ENCODE measurements around the gene TMA7B.

DNA sequence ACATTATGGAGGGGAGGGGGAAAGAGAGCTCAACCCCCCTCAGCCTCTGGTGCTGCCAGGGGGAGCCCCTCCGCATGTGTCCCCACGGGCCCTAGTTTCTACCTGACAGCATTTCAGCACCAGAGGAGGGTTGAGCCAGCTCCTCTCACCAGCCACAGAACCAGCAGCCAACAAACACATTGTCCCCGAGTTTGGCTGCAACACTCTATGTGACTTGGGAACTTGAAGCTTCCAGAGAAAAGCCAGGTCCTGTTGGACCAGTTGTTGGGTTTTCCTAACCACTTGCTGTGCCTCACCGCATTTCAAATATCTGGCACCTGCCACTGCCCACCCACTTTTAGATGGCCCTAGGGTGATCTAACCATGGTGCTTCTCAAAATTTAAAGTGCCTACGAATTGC lies 13.5 kb downstream of the TMA7B start:
- TF ChIP-seq GATA3 (IDR thresholded peaks at IDR 0.05; ENCODE audit: low read depth, low read length): no peak
- no peak for TF ChIP-seq GATA2 (IDR thresholded peaks at IDR 0.05; ENCODE audit: low read depth, low read length)

Data from SH-SY5Y (cell line).